ENCODE measurements around the gene DUOX2. TPM values are rescaled to one million over a fixed set of nuclear protein-coding genes. Genes with fewer than 3 reads are reported as not detected.

Gene DUOX2
- polyA plus RNA-seq (not detected in 2 replicates), polyA minus RNA-seq (not detected in 2 replicates)

GRCh38 chr15:45114076-45114750 is at the start of gene DUOX2, which contains the start of gene DUOXA2:
Gene DUOX2, minus strand, starts transcription at chr15:45114172. Its CDS starts 761 bp downstream, at chr15:45113411.
Gene DUOXA2, plus strand, starts transcription at chr15:45114326. Its CDS starts 280 bp downstream, at chr15:45114606.
- Histone ChIP-seq H3K9ac (ENCODE audit: low read length) (no peak within 1 kb of the TSS), H4K20me1 (ENCODE audit: insufficient read depth) (no peaks in the 10 kb centered on the region), H3K4me3 (ENCODE audit: low read length) (peak within 1 kb of the TSS; percentile 60), H3K4me2 (ENCODE audit: low read length) (no peak within 1 kb of the TSS), H3K79me2 (replicated peaks; ENCODE audit: insufficient read depth, low read length) (no peaks in the 10 kb centered on the region), H2AFZ (ENCODE audit: low read depth, low read length) (no peak within 1 kb of the TSS), H3K9me2 (ENCODE audit: insufficient read depth, low read length) (no peaks in the 10 kb centered on the region), H3K36me3 (ENCODE audit: insufficient read depth, low read length) (no peaks in the 10 kb centered on the region), H3K27ac (ENCODE audit: low read length) (no peak within 1 kb of the TSS), H3K27me3 (ENCODE audit: insufficient read depth, low read depth, low read length) (peaks cover 85% of the 10 kb centered on the region), H3F3A (ENCODE audit: insufficient read depth, low read length, poor library complexity, severe bottlenecking) (no peaks in the 10 kb centered on the region), H3K9me3 (ENCODE audit: low read length) (no peaks in the 10 kb centered on the region)
- TF ChIP-seq EZH2 (IDR thresholded peaks at IDR 0.05; ENCODE audit: borderline replicate concordance, insufficient read depth, low read length, poor library complexity, severe bottlenecking) (peak; percentile 51), REST (IDR thresholded peaks at IDR 0.05; ENCODE audit: borderline replicate concordance) (no peak), EP300 (conservative IDR thresholded peaks at IDR 0.05; ENCODE audit: poor library complexity, severe bottlenecking) (no peak)

DNA sequence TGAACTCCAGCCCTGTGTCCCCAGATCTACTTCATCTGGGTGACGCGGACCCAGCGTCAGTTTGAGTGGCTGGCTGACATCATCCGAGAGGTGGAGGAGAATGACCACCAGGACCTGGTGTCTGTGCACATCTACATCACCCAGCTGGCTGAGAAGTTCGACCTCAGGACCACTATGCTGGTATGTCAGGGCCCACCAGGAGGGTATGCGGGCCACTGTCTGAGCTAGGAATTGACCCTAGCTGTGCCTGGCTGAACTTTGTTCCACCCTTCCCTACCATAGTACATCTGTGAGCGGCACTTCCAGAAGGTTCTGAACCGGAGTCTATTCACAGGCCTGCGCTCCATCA is 49.5 kb upstream of the DUOX2 start:
- H3K9me2 ChIP-seq (ENCODE audit: insufficient read depth, low read length) = no peaks in the 10 kb centered on the region
- H3K4me3 ChIP-seq (ENCODE audit: low read length) = no peak overlapping the region
- H3K36me3 ChIP-seq (ENCODE audit: insufficient read depth, low read length) = no peaks in the 10 kb centered on the region
- H3K27me3 ChIP-seq (ENCODE audit: insufficient read depth, low read depth, low read length) = no peaks in the 10 kb centered on the region
- no peaks in the 10 kb centered on the region for H3K9me3 ChIP-seq (ENCODE audit: low read length)
- no peak overlapping the region for H3K27ac ChIP-seq (ENCODE audit: low read length)
- no peak overlapping the region for H3K4me2 ChIP-seq (ENCODE audit: low read length)
- H3K9ac ChIP-seq (ENCODE audit: low read length) = no peak overlapping the region
- no peaks in the 10 kb centered on the region for H3F3A ChIP-seq (ENCODE audit: insufficient read depth, low read length, poor library complexity, severe bottlenecking)
- no peak overlapping the region for H2AFZ ChIP-seq (ENCODE audit: low read depth, low read length)
- TF ChIP-seq EP300 (conservative IDR thresholded peaks at IDR 0.05; ENCODE audit: poor library complexity, severe bottlenecking) = no peak
- TF ChIP-seq MXI1 (conservative IDR thresholded peaks at IDR 0.05; ENCODE audit: poor library complexity, severe bottlenecking) = no peak
- no peak for TF ChIP-seq SMC3 (conservative IDR thresholded peaks at IDR 0.05; ENCODE audit: poor library complexity)
- no peak for TF ChIP-seq RAD21 (conservative IDR thresholded peaks at IDR 0.05)
- TF ChIP-seq REST (IDR thresholded peaks at IDR 0.05; ENCODE audit: borderline replicate concordance) = no peak
- no peak for TF ChIP-seq EZH2 (IDR thresholded peaks at IDR 0.05; ENCODE audit: borderline replicate concordance, insufficient read depth, low read length, poor library complexity, severe bottlenecking)
- no peak for TF ChIP-seq CTCF (IDR thresholded peaks at IDR 0.05; ENCODE audit: poor library complexity, severe bottlenecking)
- TF ChIP-seq TAF1 (IDR thresholded peaks at IDR 0.05; ENCODE audit: low read depth) = no peak
- no peak for TF ChIP-seq POLR2AphosphoS5 (IDR thresholded peaks at IDR 0.05)
- H3K79me2 ChIP-seq (replicated peaks; ENCODE audit: insufficient read depth, low read length) = no peaks in the 10 kb centered on the region
- H4K20me1 ChIP-seq (ENCODE audit: insufficient read depth) = no peaks in the 10 kb centered on the region
